ENCODE measurements around the gene PDE6D.

DNA sequence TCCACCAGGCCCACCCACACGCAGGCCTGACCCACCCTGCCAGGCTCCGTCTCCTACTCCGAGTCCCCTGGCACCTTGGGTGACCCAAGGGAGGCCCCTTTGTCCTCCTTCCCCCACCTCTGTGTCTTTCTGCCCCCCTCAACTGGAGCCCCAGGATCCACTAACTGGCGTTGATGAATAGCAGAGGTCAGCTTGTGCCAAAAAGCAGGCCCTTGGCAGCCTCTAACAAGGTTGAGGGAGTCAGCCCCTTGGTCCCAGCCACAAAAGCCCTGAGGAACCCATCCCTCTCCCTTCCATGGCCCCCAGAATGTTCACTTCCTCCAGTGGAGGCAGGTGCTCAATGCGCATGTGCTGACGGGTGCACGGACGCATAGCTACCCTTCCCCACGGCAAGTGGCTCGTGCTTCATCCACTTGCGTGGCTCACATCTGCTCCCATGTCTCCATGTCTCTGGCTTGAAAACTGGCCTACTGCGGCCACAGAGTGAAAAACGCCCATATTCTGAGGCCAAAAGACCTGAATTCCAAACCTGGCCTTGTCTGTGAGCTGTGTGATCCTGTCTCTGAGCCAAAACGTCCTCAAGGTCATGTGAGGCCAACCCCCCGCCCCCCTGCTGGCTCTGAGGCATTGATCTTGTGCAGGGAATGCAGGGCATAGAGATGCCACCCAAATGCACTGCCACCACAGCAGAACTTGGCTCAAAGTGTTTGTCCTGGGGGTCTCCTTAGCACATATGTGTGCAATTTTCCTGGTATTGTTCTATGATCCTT, 91.8 kb downstream of the PDE6D start:
- TF ChIP-seq, protein P1, sequence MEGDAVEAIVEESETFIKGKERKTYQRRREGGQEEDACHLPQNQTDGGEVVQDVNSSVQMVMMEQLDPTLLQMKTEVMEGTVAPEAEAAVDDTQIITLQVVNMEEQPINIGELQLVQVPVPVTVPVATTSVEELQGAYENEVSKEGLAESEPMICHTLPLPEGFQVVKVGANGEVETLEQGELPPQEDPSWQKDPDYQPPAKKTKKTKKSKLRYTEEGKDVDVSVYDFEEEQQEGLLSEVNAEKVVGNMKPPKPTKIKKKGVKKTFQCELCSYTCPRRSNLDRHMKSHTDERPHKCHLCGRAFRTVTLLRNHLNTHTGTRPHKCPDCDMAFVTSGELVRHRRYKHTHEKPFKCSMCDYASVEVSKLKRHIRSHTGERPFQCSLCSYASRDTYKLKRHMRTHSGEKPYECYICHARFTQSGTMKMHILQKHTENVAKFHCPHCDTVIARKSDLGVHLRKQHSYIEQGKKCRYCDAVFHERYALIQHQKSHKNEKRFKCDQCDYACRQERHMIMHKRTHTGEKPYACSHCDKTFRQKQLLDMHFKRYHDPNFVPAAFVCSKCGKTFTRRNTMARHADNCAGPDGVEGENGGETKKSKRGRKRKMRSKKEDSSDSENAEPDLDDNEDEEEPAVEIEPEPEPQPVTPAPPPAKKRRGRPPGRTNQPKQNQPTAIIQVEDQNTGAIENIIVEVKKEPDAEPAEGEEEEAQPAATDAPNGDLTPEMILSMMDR (IDR thresholded peaks at IDR 0.05) = no peak
- TF ChIP-seq POLR2AphosphoS5 (IDR thresholded peaks at IDR 0.05) (no peak), POLR2A (IDR thresholded peaks at IDR 0.05) (no peak)
